ENCODE results near the gene DIDO1.
"Not testable (repeated sequence)": the region's sequence is repeated elsewhere in the genome, so short reads cannot be mapped to it uniquely, and the experiment has no call there.

DIDO1 gene

DNA sequence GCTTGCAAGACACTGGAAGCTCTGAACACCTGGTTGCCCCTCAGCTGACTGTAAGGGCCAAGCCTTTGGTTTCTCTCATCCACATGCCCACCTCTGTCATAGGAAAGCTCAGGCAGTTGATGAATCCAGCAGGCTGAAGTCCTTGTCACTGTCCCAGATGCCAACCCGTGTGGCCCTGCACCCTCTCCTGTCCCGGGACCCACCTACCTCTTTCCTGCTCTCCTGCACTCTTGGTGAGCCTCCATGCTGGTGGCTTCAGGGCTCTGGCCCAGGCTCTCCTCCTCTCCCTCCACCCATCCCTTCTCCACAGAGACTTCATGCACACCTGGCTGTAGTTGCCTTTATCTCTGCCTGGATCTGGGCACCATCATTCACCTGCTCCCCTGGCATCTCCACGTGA lies 7.7 kb upstream of the DIDO1 start:
- H3K36me3 Mint-ChIP-seq = peaks cover 0 to 13% of the 10 kb centered on the region in 2 donors
- no peak overlapping the region for H3K4me3 Mint-ChIP-seq
- H3K27me3 Mint-ChIP-seq = no peaks in the 10 kb centered on the region
- DNase-seq = no peak
- no peak for ATAC-seq (replicated peaks)
- H3K4me1 Mint-ChIP-seq = peaks cover 20 to 34% of the 10 kb centered on the region in 2 donors
- H3K27ac Mint-ChIP-seq = no peak overlapping the region
- H3K9me3 Mint-ChIP-seq = no peaks in the 10 kb centered on the region

DNA sequence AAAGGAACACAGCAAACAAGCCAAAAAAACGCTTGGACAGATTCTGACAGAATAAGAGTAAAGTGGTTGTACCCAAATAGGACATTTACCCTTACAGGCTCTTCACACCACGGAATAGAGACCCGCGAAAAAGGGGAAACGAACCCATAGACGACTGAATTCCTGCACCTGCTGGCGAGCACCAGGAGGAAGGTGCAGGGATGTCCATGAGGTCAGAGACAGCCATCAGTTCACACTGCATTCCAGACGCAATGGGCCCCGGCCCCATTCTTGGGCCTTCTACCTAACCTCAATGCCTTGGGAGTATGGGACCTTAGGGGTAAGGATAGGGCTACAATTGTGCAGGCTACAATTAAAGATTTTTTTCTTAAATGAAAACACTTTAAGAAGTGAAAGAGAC lies 5.2 kb upstream of the DIDO1 start:
- Mint-ChIP-seq H3K4me1 (peaks cover 32 to 54% of the 10 kb centered on the region in 2 donors), H3K27me3 (no peaks in the 10 kb centered on the region), H3K9me3 (no peaks in the 10 kb centered on the region), H3K27ac (peak overlapping the region; percentile 20), H3K36me3 (peaks cover 0 to 8% of the 10 kb centered on the region in 2 donors), H3K4me3 (no peak overlapping the region)
- DNase-seq = no peak
- ATAC-seq (replicated peaks) = no peak

DNA sequence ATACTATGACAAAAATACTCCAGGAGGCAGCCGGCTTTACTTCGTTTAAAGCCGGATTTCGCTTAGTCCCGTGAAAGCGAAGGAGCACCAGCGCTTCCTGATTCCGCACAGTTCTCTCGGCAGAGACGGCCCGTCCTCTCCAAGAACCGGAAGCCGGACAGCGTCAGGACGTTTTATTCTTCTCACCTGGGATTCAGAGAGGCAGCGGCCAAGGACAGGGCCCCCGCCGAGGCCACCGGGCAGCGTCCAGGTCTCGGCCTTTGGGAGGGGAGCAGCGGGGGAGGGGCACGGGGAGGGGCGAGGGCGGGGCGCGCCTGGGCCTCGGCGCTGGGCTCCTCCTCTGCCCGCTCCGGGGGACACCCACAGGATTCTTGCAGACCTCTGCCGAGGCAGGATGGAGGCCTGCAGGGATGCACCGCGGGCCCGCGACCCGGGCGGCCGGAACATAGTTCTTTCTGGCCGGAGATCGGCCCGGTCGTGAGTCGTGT lies 2.8 kb upstream of the DIDO1 start:
- no peaks in the 10 kb centered on the region for H3K27me3 Mint-ChIP-seq
- peak overlapping the region; percentile 92 to 93 for H3K4me3 Mint-ChIP-seq
- peaks cover 4 to 8% of the 10 kb centered on the region in 2 donors for H3K36me3 Mint-ChIP-seq
- DNase-seq (peak; percentile 30), ATAC-seq (replicated peaks) (peak; percentile 31 to 41)
- H3K27ac Mint-ChIP-seq = peak overlapping the region; percentile 91
- H3K4me1 Mint-ChIP-seq = peaks cover 40 to 64% of the 10 kb centered on the region in 2 donors
- no peaks in the 10 kb centered on the region for H3K9me3 Mint-ChIP-seq

DNA sequence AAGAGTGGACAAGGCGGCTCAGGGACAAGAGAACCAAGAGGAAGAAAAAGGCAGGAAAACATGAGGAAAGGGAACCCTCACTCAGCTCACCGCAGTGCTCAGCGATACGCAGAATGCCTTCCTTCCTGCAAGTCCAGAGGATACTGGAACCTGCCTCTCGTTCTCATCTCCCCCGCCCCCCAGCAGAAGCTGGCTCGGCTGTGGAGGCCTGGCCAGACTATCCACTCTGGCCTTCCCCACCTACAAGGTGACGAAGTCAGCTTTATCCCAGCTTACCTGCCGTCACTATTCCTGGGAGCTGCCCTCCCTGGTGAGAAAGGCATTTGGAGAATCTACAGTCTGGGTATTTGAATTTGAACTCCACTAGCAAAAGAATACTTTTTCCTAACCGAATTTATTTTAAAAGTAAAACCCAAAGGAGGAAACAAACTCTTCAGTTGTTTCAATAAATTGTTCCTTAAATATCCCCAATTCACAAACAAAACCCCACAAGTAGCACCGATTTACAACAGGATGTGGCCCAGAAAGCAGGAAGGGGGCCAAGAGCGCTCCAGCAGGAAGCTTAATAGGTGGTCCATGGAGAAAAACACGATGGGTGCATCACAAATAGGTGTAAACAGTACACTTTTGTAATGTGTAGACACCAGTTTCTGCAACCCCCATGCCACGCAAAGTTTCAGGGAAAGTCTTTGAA lies 2.1 kb upstream of the DIDO1 start:
- ATAC-seq (replicated peaks) = no peak
- Mint-ChIP-seq H3K9me3 (no peaks in the 10 kb centered on the region), H3K4me1 (peaks cover 42 to 69% of the 10 kb centered on the region in 2 donors), H3K36me3 (peaks cover 4 to 7% of the 10 kb centered on the region in 2 donors), H3K4me3 (peak overlapping the region; percentile 92 to 93), H3K27me3 (no peaks in the 10 kb centered on the region), H3K27ac (peak overlapping the region; percentile 84)
- DNase-seq = no peak

DNA sequence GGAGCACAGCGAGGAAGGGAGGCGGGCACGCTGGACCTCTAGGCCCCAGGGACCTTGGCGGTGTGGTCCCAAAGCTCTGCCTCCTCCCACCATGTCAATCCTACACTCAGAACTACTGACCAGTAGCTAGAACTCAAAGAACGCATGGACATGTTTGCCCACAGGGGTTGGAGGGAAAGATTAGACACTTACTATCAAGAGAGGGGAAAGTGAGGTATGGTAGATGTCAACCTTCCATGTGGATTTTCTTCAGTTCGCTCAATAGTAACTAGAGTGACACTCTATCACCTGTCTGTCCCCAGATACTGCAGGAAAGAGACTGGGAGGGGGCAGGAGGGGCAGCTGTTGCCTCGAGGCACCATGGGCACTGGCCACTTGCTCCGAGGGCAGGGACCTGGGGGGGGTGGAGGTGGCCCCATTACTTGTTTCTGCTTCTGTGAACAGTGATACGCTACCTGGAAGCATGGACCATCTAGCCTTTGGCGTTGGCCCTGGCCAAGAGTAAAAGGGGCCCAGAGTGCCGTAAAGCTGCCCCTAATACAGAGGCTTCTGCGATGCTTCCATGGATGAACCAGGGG lies 912 bp upstream of the DIDO1 start:
- H3K36me3 Mint-ChIP-seq = peaks cover 4 to 6% of the 10 kb centered on the region in 2 donors

DNA sequence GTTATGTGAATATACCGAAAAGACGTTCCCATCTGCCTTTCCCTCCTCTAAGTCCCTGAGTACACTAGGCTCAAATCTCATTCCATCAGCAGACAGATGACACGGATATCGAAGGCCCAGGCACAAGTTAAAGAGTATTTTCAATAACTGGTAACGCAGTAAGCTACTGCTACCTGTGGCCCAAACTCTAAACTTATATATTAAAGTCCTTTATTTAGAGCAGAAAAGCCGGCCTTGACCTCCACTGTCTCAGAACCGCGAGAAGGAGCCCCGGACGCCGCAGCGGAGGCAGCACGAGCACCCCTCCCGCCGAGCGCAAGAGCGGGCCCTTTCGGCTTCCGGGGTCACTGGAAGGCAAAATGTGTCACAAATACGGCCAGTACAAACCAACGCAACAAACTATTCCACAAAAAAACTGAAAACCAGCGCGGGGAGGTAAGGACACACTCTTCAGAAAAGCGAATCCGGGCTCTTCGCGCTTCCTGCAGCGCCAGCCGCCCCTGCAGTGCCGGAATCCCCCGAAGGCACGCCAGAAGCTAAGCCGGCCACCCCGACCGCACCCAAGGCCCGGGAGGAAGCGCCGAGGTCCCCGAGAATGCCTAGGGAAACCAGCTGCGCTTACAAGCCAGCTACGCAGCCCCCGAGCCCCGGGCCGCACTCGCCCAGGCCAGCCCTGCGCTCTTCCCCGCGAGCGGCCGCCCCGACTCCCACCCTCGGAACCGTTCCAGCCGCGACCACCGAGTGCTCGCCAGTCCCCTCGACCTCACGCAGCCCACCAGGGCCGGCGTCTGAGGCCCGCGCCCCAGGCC lies 681 bp downstream of the DIDO1 start:
- DNase-seq (peak; percentile 39), ATAC-seq (replicated peaks) (peak; percentile 45 to 50)
- Mint-ChIP-seq H3K4me1 (peaks cover 41 to 74% of the 10 kb centered on the region in 2 donors), H3K27me3 (no peaks in the 10 kb centered on the region), H3K9me3 (no peaks in the 10 kb centered on the region), H3K27ac (peak overlapping the region; percentile 97), H3K36me3 (peaks cover 5 to 10% of the 10 kb centered on the region in 2 donors), H3K4me3 (peak overlapping the region; percentile 94 to 95)

More for the DNA sequence above, 912 bp upstream of the DIDO1 start:
- ATAC-seq (replicated peaks) (no peak), DNase-seq (no peak)
- Mint-ChIP-seq H3K4me3 (peak overlapping the region; percentile 94 to 95), H3K27ac (no peak overlapping the region), H3K4me1 (peaks cover 43 to 81% of the 10 kb centered on the region in 2 donors), H3K27me3 (no peaks in the 10 kb centered on the region), H3K9me3 (no peaks in the 10 kb centered on the region)

DNA sequence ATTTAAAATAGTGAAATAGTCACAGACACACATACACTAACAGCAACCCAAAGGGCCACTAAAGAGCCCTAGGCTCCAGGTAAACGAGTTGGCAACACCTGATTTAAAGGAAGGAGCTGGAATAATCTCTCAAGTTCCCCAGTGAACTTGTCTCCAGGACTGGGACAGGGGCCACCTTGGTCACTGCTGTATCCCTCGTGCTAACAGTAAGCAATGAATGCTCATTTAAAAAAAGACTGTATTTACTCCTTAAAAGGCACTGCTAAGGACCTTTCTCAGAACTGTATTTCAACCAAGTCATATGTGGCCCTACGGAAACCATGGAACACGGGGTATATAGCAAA lies 1.3 kb downstream of the DIDO1 start:
- no peak for DNase-seq
- no peak for ATAC-seq (replicated peaks)
- H3K4me3 Mint-ChIP-seq = peak overlapping the region; percentile 94 to 95
- H3K9me3 Mint-ChIP-seq = no peaks in the 10 kb centered on the region
- H3K4me1 Mint-ChIP-seq = peaks cover 41 to 74% of the 10 kb centered on the region in 2 donors
- peaks cover 5 to 13% of the 10 kb centered on the region in 2 donors for H3K36me3 Mint-ChIP-seq
- H3K27ac Mint-ChIP-seq = peak overlapping the region; percentile 97
- no peaks in the 10 kb centered on the region for H3K27me3 Mint-ChIP-seq

DNA sequence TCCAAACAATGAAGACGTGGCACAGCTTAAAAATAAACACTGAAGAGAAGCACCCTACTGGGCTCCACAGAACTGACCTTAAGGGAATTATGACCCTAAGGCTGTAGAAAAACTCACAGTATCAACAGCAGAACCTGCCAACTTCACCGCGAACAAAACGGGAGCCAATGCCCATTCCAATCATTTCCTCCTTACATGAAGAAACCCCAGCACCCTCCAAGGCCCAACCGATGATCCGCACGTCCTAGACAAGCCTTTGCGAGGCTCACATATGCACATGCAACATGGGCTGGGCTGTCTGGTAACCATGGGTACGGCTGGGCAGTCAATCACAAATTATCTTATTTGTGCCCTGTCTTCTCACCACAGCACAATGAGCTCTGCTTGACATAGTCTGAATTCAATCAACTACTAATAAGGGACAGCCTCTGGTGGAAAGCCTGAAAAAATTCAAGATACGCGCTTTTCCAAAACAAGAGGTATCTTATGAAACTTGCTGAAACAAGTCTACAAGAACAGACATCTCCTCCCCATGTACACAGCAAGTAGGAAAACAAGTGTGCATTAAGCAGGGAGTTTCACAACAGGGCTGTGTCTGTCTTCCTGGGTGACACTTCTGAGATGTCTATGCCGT lies 1.7 kb downstream of the DIDO1 start:
- Mint-ChIP-seq H3K36me3 (peaks cover 5 to 13% of the 10 kb centered on the region in 2 donors), H3K27ac (peak overlapping the region; percentile 97), H3K4me3 (peak overlapping the region; percentile 94 to 95), H3K27me3 (no peaks in the 10 kb centered on the region), H3K9me3 (no peaks in the 10 kb centered on the region), H3K4me1 (peaks cover 42 to 74% of the 10 kb centered on the region in 2 donors)
- ATAC-seq (replicated peaks) (no peak), DNase-seq (no peak)

DNA sequence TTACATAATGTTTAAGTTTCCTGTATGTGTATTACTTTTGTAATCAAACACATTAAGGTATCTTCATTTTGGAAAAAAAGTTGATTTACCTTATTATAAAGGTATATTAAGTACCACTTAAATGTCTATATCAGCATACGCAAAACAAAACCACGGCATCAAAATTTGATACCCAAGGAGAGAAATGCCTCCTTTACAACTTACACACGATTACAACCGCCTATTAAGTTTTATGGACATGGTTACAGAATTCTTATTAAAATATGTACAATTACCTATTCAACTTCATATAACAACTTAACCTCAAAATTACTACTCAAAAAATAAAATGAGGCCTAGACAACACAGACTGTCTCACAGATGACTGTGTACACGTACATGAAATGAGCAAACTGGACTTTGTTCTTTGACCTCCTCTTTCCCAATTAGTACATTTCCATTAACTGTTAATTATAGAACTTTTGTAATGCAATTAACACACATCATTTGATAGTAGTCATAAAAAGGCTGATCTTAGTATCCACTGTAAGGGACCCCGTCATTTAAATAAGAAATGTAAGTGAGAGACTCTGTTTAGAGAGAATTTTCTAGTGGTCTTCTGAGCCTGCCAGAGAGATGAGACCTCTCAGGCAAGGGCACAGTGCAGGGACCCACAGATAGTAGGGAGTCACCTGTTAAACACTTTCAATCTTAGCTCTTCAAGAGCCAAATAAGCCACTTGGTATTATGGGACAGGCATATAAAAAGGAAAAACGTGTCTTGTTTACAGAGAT lies 2.5 kb downstream of the DIDO1 start:
- peak overlapping the region; percentile 97 for H3K27ac Mint-ChIP-seq
- H3K4me3 Mint-ChIP-seq = peak overlapping the region; percentile 94 to 95
- no peak for DNase-seq
- peaks cover 5 to 13% of the 10 kb centered on the region in 2 donors for H3K36me3 Mint-ChIP-seq
- no peaks in the 10 kb centered on the region for H3K27me3 Mint-ChIP-seq
- H3K4me1 Mint-ChIP-seq = peaks cover 47 to 77% of the 10 kb centered on the region in 2 donors
- no peaks in the 10 kb centered on the region for H3K9me3 Mint-ChIP-seq
- no peak for ATAC-seq (replicated peaks)

DNA sequence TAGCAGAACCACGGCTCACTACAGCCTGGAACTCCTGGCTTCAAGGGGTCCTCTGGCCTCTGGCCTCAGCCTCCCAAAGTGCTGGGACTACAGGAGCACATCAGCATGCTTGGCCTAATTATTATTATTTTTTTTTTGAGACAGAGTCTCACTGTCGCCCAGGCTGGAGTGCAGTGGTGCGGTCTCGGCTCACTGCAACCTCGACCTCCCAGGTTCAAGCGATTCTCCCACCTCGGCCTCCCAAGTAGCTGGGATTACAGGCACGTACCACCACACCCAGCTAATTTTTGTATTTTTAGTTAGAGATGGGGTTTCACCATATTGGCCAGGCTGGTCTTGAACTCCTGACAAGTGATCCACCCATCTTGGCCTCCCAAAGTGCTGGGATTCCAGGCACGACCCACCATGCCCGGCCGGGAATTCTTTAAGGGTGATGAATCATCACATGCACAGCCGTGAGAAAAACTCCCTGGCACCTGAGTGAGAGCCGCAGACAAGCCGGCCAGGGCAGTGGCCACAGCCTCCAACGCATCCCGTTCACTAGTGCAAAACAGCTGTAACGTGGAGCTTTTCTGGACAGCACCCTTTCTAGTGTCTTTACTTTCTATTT lies 3.1 kb downstream of the DIDO1 start:
- ATAC-seq (replicated peaks); H3K4me3 Mint-ChIP-seq; H3K9me3 Mint-ChIP-seq; H3K27ac Mint-ChIP-seq; H3K27me3 Mint-ChIP-seq; DNase-seq: not testable (repeated sequence)
- Mint-ChIP-seq H3K4me1 (peaks cover 52 to 77% of the 10 kb centered on the region in 2 donors), H3K36me3 (peaks cover 5 to 13% of the 10 kb centered on the region in 2 donors)

DNA sequence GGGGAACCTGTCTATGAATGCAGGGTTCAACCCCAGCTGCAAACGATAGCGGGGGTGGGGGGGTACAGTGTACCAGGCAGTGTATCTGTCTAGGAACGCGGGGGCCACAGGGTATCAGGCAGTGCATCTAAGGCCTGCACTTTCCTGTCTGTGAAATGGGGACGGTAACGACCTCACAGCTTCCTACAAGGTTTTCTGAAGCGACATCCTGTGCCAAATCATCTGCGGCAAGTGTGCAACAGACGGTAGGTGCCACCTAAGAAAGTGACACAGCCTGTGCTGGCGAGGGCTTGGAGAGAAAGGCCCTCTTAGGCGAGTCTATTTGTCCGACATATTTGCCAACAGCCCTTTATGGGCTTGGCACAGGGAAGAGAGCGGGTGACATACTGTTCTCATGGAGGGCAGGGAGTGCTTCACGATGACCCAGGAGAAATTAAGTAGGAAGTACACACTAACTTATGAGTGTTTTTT lies 3.8 kb downstream of the DIDO1 start:
- no peak for ATAC-seq (replicated peaks)
- DNase-seq = no peak

DNA sequence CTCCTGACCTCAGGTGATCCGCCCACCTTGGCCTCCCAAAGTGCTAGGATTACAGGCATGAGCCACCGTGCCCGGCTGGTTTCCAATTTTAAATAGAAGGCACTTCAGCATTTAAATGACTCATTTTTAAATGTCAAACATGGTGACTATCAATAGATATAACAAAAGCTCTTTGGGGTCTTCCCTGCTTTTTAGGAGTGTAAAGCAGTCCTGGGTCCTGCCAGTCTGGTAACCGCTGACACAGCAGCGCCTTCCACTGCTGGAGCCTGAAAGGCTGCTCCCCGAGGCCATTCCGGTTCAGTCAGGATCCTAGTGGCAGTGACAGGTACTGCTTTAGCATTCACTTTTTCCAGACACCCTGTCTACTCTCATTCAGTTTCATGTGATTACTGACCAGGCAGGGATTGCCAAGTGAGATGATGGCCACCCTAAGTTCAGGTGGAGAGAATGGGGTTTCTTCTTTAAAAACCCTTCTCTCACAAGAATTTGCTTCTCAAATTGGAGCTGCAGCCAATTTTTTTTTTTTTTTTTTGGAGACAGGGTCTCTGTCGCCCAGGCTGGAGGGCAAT lies 5.1 kb downstream of the DIDO1 start:
- DNase-seq (peak; percentile 35), ATAC-seq (replicated peaks) (peak; percentile 44 to 53)
- H3K4me1 Mint-ChIP-seq = peaks cover 55 to 76% of the 10 kb centered on the region in 2 donors
- H3K27ac Mint-ChIP-seq = peak overlapping the region; percentile 60
- peaks cover 7 to 14% of the 10 kb centered on the region in 2 donors for H3K36me3 Mint-ChIP-seq
- H3K4me3 Mint-ChIP-seq = peak overlapping the region; percentile 52 to 73
- no peaks in the 10 kb centered on the region for H3K9me3 Mint-ChIP-seq
- no peaks in the 10 kb centered on the region for H3K27me3 Mint-ChIP-seq

More for the DNA sequence above, 3.8 kb downstream of the DIDO1 start:
- H3K4me3 Mint-ChIP-seq = peak overlapping the region; percentile 33 to 58
- H3K4me1 Mint-ChIP-seq = peaks cover 54 to 77% of the 10 kb centered on the region in 2 donors
- H3K27me3 Mint-ChIP-seq = no peaks in the 10 kb centered on the region
- H3K36me3 Mint-ChIP-seq = peaks cover 5 to 13% of the 10 kb centered on the region in 2 donors
- H3K27ac Mint-ChIP-seq = no peak overlapping the region
- no peaks in the 10 kb centered on the region for H3K9me3 Mint-ChIP-seq
